ENCODE measurements around the gene KIF20A.

Gene KIF20A

GRCh38 chr5:138180183-138180782, 1.4 kb downstream of the KIF20A start:
- TF ChIP-seq MAX (IDR thresholded peaks at IDR 0.05), result no peak
- peak; percentile 58 for TF ChIP-seq RAD21 (IDR thresholded peaks at IDR 0.05; ENCODE audit: low read depth)

- no peak for TF ChIP-seq CREB1 (IDR thresholded peaks at IDR 0.05; ENCODE audit: low read depth)
- TF ChIP-seq TEAD4 (IDR thresholded peaks at IDR 0.05), result no peak
- no peak for TF ChIP-seq EGR1 (IDR thresholded peaks at IDR 0.05)
- no peak for TF ChIP-seq TAF1 (IDR thresholded peaks at IDR 0.05; ENCODE audit: low read depth)
- TF ChIP-seq NFIC (IDR thresholded peaks at IDR 0.05), result no peak
- no peak for TF ChIP-seq RAD21 (IDR thresholded peaks at IDR 0.05; ENCODE audit: low read depth)
- TF ChIP-seq ZBTB7A (IDR thresholded peaks at IDR 0.05; ENCODE audit: low read depth), result no peak
- TF ChIP-seq CEBPB (IDR thresholded peaks at IDR 0.05), result no peak
- TF ChIP-seq REST (IDR thresholded peaks at IDR 0.05; ENCODE audit: low read depth), result no peak
- TF ChIP-seq TCF12 (IDR thresholded peaks at IDR 0.05; ENCODE audit: low read depth), result no peak
- TF ChIP-seq YY1 (IDR thresholded peaks at IDR 0.05; ENCODE audit: low read depth), result no peak
- TF ChIP-seq EP300 (IDR thresholded peaks at IDR 0.05; ENCODE audit: borderline replicate concordance), result no peak
- TF ChIP-seq USF1 (IDR thresholded peaks at IDR 0.05), result no peak
- no peak for TF ChIP-seq FOXM1 (IDR thresholded peaks at IDR 0.05; ENCODE audit: borderline replicate concordance, low read depth)
- TF ChIP-seq MAX (IDR thresholded peaks at IDR 0.05), result no peak
Measured at GRCh38 chr5:138180841-138181240, 1.9 kb downstream of the KIF20A start.

- TF ChIP-seq YY1 (IDR thresholded peaks at IDR 0.05; ENCODE audit: low read depth) (no peak), TEAD4 (IDR thresholded peaks at IDR 0.05) (no peak), NFIC (IDR thresholded peaks at IDR 0.05) (no peak), ZBTB7A (IDR thresholded peaks at IDR 0.05; ENCODE audit: low read depth) (no peak), REST (IDR thresholded peaks at IDR 0.05; ENCODE audit: low read depth) (no peak), TAF1 (IDR thresholded peaks at IDR 0.05; ENCODE audit: low read depth) (no peak), USF1 (IDR thresholded peaks at IDR 0.05) (no peak), CEBPB (IDR thresholded peaks at IDR 0.05) (no peak), RAD21 (IDR thresholded peaks at IDR 0.05; ENCODE audit: low read depth) (no peak), CREB1 (IDR thresholded peaks at IDR 0.05; ENCODE audit: low read depth) (no peak)
Measured at GRCh38 chr5:138182808-138183207, 3.9 kb downstream of the KIF20A start.

- TF ChIP-seq CREB1 (IDR thresholded peaks at IDR 0.05; ENCODE audit: low read depth) (no peak), EP300 (IDR thresholded peaks at IDR 0.05; ENCODE audit: borderline replicate concordance) (no peak), EGR1 (IDR thresholded peaks at IDR 0.05) (no peak), TEAD4 (IDR thresholded peaks at IDR 0.05) (no peak)
Measured at GRCh38 chr5:138186002-138186447, 7.1 kb downstream of the KIF20A start.

GRCh38 chr5:138188626-138189025, 9.7 kb downstream of the KIF20A start:
- no peak for TF ChIP-seq FOXM1 (IDR thresholded peaks at IDR 0.05; ENCODE audit: borderline replicate concordance, low read depth)
- no peak for TF ChIP-seq YY1 (IDR thresholded peaks at IDR 0.05; ENCODE audit: low read depth)
- no peak for TF ChIP-seq CREB1 (IDR thresholded peaks at IDR 0.05; ENCODE audit: low read depth)
- TF ChIP-seq NFIC (IDR thresholded peaks at IDR 0.05), result no peak
- no peak for TF ChIP-seq MAX (IDR thresholded peaks at IDR 0.05)
- TF ChIP-seq EP300 (IDR thresholded peaks at IDR 0.05; ENCODE audit: borderline replicate concordance), result no peak
- no peak for TF ChIP-seq TCF12 (IDR thresholded peaks at IDR 0.05; ENCODE audit: low read depth)
- no peak for TF ChIP-seq RAD21 (IDR thresholded peaks at IDR 0.05; ENCODE audit: low read depth)
- no peak for TF ChIP-seq REST (IDR thresholded peaks at IDR 0.05; ENCODE audit: low read depth)
- TF ChIP-seq EGR1 (IDR thresholded peaks at IDR 0.05), result no peak
- no peak for TF ChIP-seq TEAD4 (IDR thresholded peaks at IDR 0.05)
- no peak for TF ChIP-seq CEBPB (IDR thresholded peaks at IDR 0.05)
- no peak for TF ChIP-seq USF1 (IDR thresholded peaks at IDR 0.05)
- TF ChIP-seq ZBTB7A (IDR thresholded peaks at IDR 0.05; ENCODE audit: low read depth), result no peak
- no peak for TF ChIP-seq TAF1 (IDR thresholded peaks at IDR 0.05; ENCODE audit: low read depth)

Measured in Ishikawa (cell line).